ENCODE results near the gene POLR3GL.

DNA sequence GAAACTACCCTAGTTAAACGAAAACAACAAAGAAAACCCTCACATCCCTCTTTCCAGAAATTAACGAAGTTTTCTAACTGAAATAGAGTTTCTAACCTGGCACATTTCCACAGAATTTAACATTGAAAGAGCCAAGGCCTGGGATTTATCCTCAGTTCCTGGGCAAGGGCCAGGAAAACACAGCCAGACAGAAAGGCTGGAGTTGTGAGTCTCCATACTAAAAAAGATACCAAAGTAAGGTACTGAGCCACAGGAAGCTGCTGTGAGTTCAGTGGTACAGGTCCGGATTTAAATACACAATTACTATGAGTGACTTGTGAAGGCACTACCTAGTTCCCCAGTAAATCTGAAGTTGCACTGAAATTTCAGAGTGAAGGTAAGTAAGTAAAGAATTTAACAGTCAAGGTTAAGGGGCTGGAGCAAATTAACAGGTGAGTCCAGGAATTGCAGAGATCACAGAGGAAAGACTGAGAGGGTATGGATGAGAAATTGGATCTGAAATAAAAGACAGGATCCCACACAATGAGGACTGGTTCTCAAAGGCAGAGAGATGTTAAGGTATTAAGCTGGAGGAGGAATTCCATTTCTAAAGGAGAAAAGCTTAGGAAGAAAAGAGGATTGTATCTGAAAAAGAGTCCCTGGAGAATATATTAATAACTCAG lies 7.6 kb upstream of the POLR3GL start:
- no peak for TF ChIP-seq POLR2AphosphoS5 (IDR thresholded peaks at IDR 0.05)
- TF ChIP-seq POLR2A (IDR thresholded peaks at IDR 0.05) = no peak
- TF ChIP-seq CTCF (IDR thresholded peaks at IDR 0.05) = no peak

Data from breast epithelium (tissue), 3 donors.